ENCODE data around the gene VWA8.

DNA sequence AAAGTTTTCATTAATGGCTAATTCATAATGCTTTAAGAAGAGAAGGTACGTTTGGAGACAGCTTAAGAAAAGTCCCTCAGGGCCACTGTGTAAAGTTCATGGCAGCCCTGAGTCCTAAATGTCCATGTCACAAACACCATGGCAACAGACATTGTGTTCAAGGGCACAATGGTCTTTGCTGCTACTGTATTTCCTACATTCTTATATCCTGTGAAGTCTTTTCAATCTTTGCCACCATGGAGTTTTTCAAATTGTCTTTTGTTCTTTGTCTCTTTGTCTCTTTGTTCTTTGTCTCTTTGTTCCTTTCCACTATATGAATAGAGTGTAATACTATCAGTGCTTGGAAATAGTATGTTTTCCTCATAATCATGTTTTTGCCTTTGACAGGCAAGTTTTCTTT is 178.8 kb downstream of the VWA8 start:
- TF ChIP-seq, protein P1, sequence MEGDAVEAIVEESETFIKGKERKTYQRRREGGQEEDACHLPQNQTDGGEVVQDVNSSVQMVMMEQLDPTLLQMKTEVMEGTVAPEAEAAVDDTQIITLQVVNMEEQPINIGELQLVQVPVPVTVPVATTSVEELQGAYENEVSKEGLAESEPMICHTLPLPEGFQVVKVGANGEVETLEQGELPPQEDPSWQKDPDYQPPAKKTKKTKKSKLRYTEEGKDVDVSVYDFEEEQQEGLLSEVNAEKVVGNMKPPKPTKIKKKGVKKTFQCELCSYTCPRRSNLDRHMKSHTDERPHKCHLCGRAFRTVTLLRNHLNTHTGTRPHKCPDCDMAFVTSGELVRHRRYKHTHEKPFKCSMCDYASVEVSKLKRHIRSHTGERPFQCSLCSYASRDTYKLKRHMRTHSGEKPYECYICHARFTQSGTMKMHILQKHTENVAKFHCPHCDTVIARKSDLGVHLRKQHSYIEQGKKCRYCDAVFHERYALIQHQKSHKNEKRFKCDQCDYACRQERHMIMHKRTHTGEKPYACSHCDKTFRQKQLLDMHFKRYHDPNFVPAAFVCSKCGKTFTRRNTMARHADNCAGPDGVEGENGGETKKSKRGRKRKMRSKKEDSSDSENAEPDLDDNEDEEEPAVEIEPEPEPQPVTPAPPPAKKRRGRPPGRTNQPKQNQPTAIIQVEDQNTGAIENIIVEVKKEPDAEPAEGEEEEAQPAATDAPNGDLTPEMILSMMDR (IDR thresholded peaks at IDR 0.05 in 2 of 3, conservative IDR thresholded peaks at IDR 0.05 in 1 of 3; ENCODE audit: borderline replicate concordance in 1 of 3, insufficient read depth in 1 of 3, low read depth in 2 of 3, low read length in 2 of 3), result no peak
- TF ChIP-seq POLR2A (IDR thresholded peaks at IDR 0.05; ENCODE audit: borderline replicate concordance, extremely low read depth, insufficient read depth, insufficient read length) (no peak), EZH2 (IDR thresholded peaks at IDR 0.05) (no peak), SIN3A (IDR thresholded peaks at IDR 0.05; ENCODE audit: low read depth) (no peak), ZNF274 (IDR thresholded peaks at IDR 0.05; ENCODE audit: low read depth, low read length) (no peak), TCF7L2 (IDR thresholded peaks at IDR 0.05; ENCODE audit: borderline replicate concordance, extremely low read depth, insufficient read depth, insufficient read length) (no peak), POLR2AphosphoS5 (IDR thresholded peaks at IDR 0.05; ENCODE audit: low read depth, low read length) (no peak), CEBPB (IDR thresholded peaks at IDR 0.05; ENCODE audit: low read depth) (no peak), EGR1 (IDR thresholded peaks at IDR 0.05; ENCODE audit: low read depth) (no peak), RAD21 (IDR thresholded peaks at IDR 0.05; ENCODE audit: low read depth) (no peak), FOSL1 (IDR thresholded peaks at IDR 0.05; ENCODE audit: low read depth) (no peak)
- TF ChIP-seq, protein P2, sequence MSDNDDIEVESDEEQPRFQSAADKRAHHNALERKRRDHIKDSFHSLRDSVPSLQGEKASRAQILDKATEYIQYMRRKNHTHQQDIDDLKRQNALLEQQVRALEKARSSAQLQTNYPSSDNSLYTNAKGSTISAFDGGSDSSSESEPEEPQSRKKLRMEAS (IDR thresholded peaks at IDR 0.05), result no peak
- TF ChIP-seq, protein P3, sequence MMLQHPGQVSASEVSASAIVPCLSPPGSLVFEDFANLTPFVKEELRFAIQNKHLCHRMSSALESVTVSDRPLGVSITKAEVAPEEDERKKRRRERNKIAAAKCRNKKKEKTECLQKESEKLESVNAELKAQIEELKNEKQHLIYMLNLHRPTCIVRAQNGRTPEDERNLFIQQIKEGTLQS (IDR thresholded peaks at IDR 0.05), result no peak
- TF ChIP-seq, protein P4, sequence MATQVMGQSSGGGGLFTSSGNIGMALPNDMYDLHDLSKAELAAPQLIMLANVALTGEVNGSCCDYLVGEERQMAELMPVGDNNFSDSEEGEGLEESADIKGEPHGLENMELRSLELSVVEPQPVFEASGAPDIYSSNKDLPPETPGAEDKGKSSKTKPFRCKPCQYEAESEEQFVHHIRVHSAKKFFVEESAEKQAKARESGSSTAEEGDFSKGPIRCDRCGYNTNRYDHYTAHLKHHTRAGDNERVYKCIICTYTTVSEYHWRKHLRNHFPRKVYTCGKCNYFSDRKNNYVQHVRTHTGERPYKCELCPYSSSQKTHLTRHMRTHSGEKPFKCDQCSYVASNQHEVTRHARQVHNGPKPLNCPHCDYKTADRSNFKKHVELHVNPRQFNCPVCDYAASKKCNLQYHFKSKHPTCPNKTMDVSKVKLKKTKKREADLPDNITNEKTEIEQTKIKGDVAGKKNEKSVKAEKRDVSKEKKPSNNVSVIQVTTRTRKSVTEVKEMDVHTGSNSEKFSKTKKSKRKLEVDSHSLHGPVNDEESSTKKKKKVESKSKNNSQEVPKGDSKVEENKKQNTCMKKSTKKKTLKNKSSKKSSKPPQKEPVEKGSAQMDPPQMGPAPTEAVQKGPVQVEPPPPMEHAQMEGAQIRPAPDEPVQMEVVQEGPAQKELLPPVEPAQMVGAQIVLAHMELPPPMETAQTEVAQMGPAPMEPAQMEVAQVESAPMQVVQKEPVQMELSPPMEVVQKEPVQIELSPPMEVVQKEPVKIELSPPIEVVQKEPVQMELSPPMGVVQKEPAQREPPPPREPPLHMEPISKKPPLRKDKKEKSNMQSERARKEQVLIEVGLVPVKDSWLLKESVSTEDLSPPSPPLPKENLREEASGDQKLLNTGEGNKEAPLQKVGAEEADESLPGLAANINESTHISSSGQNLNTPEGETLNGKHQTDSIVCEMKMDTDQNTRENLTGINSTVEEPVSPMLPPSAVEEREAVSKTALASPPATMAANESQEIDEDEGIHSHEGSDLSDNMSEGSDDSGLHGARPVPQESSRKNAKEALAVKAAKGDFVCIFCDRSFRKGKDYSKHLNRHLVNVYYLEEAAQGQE (IDR thresholded peaks at IDR 0.05; ENCODE audit: low read depth), result no peak

Measured in HCT116 (cell line).